Suprapubic skin (tissue), 4 donors: Measurements from ENCODE around the gene FMN1. TPM values are rescaled to one million over a fixed set of nuclear protein-coding genes. Genes with fewer than 3 reads are reported as not detected.

Source experiments
- DNase-seq, 2 donors: peaks; one replicate each; pipeline ENCODE4 v3.0.0-alpha.2; 2019; ENCODE audit warnings: low spot score in 2 of 2
- H3K27ac ChIP-seq: fragments of 200-600 bp; sonication (generic); one replicate; pipeline ENCODE4 v1.5.1; 2019
- H3K27me3 ChIP-seq: fragments of 200-600 bp; sonication (generic); one replicate; pipeline ENCODE4 v1.5.1; 2019
- H3K36me3 ChIP-seq: fragments of 200-600 bp; sonication (generic); one replicate; pipeline ENCODE4 v1.5.1; 2019
- H3K4me1 ChIP-seq: fragments of 200-600 bp; sonication (generic); one replicate; pipeline ENCODE4 v1.5.1; 2019
- H3K4me3 ChIP-seq: fragments of 200-600 bp; sonication (generic); one replicate; pipeline ENCODE4 v1.5.1; 2019; ENCODE audit warnings: mild to moderate bottlenecking
- H3K9me3 ChIP-seq: fragments of 200-600 bp; sonication (generic); one replicate; pipeline ENCODE4 v1.5.1; 2019
- EP300 ChIP-seq: sonication (generic); formaldehyde crosslinking; IDR thresholded peaks from one replicate; pipeline ENCODE4 v1.6.1; 2017; ENCODE audit warnings: antibody characterized with exemption
- POLR2A ChIP-seq, 2 donors: fragments of 450-650 bp; IDR thresholded peaks; one replicate each; pipeline ENCODE4 v1.6.1; 2017; ENCODE audit warnings: antibody characterized with exemption in 2 of 2, mild to moderate bottlenecking in 2 of 2, moderate library complexity in 2 of 2
- POLR2AphosphoS5 ChIP-seq, 3 donors: sonication (generic); formaldehyde crosslinking; IDR thresholded peaks; one replicate each; pipeline ENCODE4 v1.6.1; 2017; ENCODE audit warnings: antibody characterized with exemption in 3 of 3
- WGBS: methylation state at CpG from one replicate; pipeline ENCODE4 v1.1.5; 2018; 5-methylcytosine and 5-hydroxymethylcytosine counted together
- total RNA-seq, 4 donors: library from RNA; depleted of rRNA; stranded (reverse); fragments of >200 nt; gene quantifications; one replicate each; pipeline ENCODE4 v1.1.0, GENCODE V29; 2016
- TF ChIP-seq, protein P1 (sequence below), 2 donors: fragments of 200-600 bp in 1 of 2; fragments of 450-650 bp in 1 of 2; sonication (generic) in 1 of 2; IDR thresholded peaks; one replicate each; pipeline ENCODE4 v1.5.1; 2016 to 2019; ENCODE audit warnings: antibody characterized with exemption in 2 of 2, mild to moderate bottlenecking in 1 of 2, moderate library complexity in 1 of 2

FMN1 gene
- total RNA-seq, 4 donors from 2014 or later = 19.8 to 47.3 (median 33.1) TPM

- 88% methylated on average over 3 of the region's 3 CpGs for WGBS
- no peaks in the 10 kb centered on the region for H3K36me3 ChIP-seq
- no peaks in the 10 kb centered on the region for H3K27me3 ChIP-seq
- H3K27ac ChIP-seq = no peak overlapping the region
- no peak for DNase-seq
- H3K4me3 ChIP-seq = no peak overlapping the region
- no peak for TF ChIP-seq EP300
- TF ChIP-seq, protein P1, sequence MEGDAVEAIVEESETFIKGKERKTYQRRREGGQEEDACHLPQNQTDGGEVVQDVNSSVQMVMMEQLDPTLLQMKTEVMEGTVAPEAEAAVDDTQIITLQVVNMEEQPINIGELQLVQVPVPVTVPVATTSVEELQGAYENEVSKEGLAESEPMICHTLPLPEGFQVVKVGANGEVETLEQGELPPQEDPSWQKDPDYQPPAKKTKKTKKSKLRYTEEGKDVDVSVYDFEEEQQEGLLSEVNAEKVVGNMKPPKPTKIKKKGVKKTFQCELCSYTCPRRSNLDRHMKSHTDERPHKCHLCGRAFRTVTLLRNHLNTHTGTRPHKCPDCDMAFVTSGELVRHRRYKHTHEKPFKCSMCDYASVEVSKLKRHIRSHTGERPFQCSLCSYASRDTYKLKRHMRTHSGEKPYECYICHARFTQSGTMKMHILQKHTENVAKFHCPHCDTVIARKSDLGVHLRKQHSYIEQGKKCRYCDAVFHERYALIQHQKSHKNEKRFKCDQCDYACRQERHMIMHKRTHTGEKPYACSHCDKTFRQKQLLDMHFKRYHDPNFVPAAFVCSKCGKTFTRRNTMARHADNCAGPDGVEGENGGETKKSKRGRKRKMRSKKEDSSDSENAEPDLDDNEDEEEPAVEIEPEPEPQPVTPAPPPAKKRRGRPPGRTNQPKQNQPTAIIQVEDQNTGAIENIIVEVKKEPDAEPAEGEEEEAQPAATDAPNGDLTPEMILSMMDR (IDR thresholded peaks at IDR 0.05) = no peak
- TF ChIP-seq POLR2A (IDR thresholded peaks at IDR 0.05) = no peak
- no peak for TF ChIP-seq POLR2AphosphoS5 (IDR thresholded peaks at IDR 0.05)
- peaks cover 5% of the 10 kb centered on the region for H3K4me1 ChIP-seq
- no peaks in the 10 kb centered on the region for H3K9me3 ChIP-seq
Measured at GRCh38 chr15:33161209-33161608, 33.3 kb downstream of the FMN1 start.

DNA sequence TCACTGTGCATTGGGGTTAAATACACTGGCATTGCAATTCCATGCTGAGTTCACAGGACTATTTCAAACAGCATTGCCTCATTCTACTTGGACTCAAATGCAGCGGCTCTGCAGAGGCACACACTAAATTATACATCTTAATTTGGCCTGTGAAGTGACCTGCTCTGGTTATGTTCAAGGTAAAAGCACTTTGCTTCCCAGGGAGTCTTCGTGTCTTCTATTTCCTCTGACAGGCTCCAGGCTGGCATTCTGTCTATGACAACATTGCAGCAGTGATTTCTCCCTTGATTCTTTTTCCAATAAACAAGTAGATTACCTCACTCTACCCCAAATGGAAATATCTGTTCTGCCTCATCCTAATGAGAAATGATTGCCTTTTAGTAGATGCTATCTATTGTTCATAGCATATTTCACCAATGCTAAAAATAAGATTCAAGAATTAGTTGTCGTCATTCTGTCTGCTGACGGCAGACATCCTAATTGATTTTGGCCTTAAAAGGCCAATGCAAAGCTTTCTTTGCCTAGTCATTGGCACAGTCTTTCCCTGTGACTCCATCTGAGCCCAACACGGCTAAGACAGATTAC is 33.8 kb downstream of the FMN1 start:
- H3K4me3 ChIP-seq = no peak overlapping the region
- DNase-seq = no peak
- no peak overlapping the region for H3K27ac ChIP-seq
- H3K27me3 ChIP-seq = no peaks in the 10 kb centered on the region
- H3K4me1 ChIP-seq = peaks cover 5% of the 10 kb centered on the region
- H3K36me3 ChIP-seq = no peaks in the 10 kb centered on the region
- TF ChIP-seq EP300 = no peak
- TF ChIP-seq, protein P1 (IDR thresholded peaks at IDR 0.05) = no peak
- no peak for TF ChIP-seq POLR2AphosphoS5 (IDR thresholded peaks at IDR 0.05)
- TF ChIP-seq POLR2A (IDR thresholded peaks at IDR 0.05) = no peak
- H3K9me3 ChIP-seq = no peaks in the 10 kb centered on the region
- 67% methylated on average over 5 of the region's 5 CpGs for WGBS

- TF ChIP-seq, protein P1 (IDR thresholded peaks at IDR 0.05) = no peak
- TF ChIP-seq POLR2AphosphoS5 (IDR thresholded peaks at IDR 0.05) = no peak
- TF ChIP-seq POLR2A (IDR thresholded peaks at IDR 0.05) = no peak
- no peak for TF ChIP-seq EP300
- Histone ChIP-seq H3K36me3 (no peaks in the 10 kb centered on the region), H3K27me3 (no peaks in the 10 kb centered on the region), H3K27ac (no peak overlapping the region), H3K9me3 (no peaks in the 10 kb centered on the region), H3K4me3 (no peak overlapping the region), H3K4me1 (peaks cover 5% of the 10 kb centered on the region)
- DNase-seq = no peak
- WGBS = 67% methylated on average over 3 of the region's 3 CpGs
Measured at GRCh38 chr15:33159726-33160453, 34.6 kb downstream of the FMN1 start.

- TF ChIP-seq, protein P1 (IDR thresholded peaks at IDR 0.05) = no peak
- TF ChIP-seq EP300 (no peak), POLR2A (IDR thresholded peaks at IDR 0.05) (no peak), POLR2AphosphoS5 (IDR thresholded peaks at IDR 0.05) (no peak)
- Histone ChIP-seq H3K27ac (no peak overlapping the region), H3K9me3 (no peaks in the 10 kb centered on the region), H3K4me3 (no peak overlapping the region), H3K4me1 (peaks cover 6% of the 10 kb centered on the region), H3K27me3 (no peaks in the 10 kb centered on the region), H3K36me3 (no peaks in the 10 kb centered on the region)
- DNase-seq = no peak
- WGBS = 75% methylated on average over 1 of the region's 1 CpG
Measured at GRCh38 chr15:33158366-33158765, 36.1 kb downstream of the FMN1 start.

- H3K9me3 ChIP-seq = no peaks in the 10 kb centered on the region
- WGBS = 94% methylated on average over 6 of the region's 6 CpGs
Measured at GRCh38 chr15:33157371-33158037, 37.0 kb downstream of the FMN1 start.

More at GRCh38 chr15:33157371-33158037, 37.0 kb downstream of the FMN1 start:
- Histone ChIP-seq H3K36me3 (no peaks in the 10 kb centered on the region), H3K4me1 (peaks cover 13% of the 10 kb centered on the region), H3K27ac (no peak overlapping the region), H3K27me3 (no peaks in the 10 kb centered on the region), H3K4me3 (no peak overlapping the region)
- TF ChIP-seq, protein P1 (IDR thresholded peaks at IDR 0.05) = no peak
- no peak for TF ChIP-seq POLR2A (IDR thresholded peaks at IDR 0.05)
- TF ChIP-seq POLR2AphosphoS5 (IDR thresholded peaks at IDR 0.05) = no peak
- DNase-seq = no peak
